NCI-H2196 (cell line): Measurements from ENCODE around the gene KISS1.

ENCODE experiments used
- DNase-seq: peaks from one replicate; lab custom pipeline; 2025; ENCODE audit not compliant: unreplicated experiment; lab: John Stamatoyannopoulos, UW

The KISS1 gene

DNA sequence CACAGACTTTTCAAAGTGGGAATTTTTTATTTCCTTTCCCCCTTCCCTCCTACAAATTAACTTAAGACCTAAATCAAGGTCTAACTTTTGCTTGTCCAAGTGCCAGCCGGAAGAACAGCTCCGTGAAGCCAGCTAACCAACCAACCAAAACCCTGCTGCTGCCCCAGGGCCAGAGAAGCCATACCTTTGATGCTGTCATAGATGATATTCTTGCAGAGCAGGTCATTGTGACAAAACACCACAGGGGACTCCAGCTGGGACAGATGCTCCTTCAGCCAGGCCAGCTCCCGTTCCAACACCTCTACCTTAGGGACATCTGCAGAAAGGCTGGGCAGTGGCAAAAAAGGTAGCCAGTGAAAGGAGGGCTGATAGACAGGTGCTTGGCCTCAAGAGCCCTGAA is 55.2 kb downstream of the KISS1 start:
- no peak for DNase-seq
